HepG2 (cell line): ENCODE results near the gene RPS8. TPM values are rescaled to one million over a fixed set of nuclear protein-coding genes. Genes with fewer than 3 reads are reported as not detected.
A peak's percentile ranks its signal among the peaks of the same experiment; 100 is the strongest.

Experiments
- AFF4 ChIP-seq: sonication (generic); formaldehyde crosslinking; IDR thresholded peaks from 2 replicates; pipeline ENCODE4 v1.4.0; 2020; ENCODE audit warnings: missing genetic modification reagents
- ARHGAP35 ChIP-seq: sonication (generic); formaldehyde crosslinking; IDR thresholded peaks from 2 replicates; pipeline ENCODE4 v1.9.0; 2022; ENCODE audit warnings: mild to moderate bottlenecking, inconsistent platforms, moderate library complexity, missing genetic modification reagents, borderline replicate concordance
- ATM ChIP-seq: fragments of 450-650 bp; IDR thresholded peaks from 2 replicates; pipeline ENCODE4 v1.7.1; 2017; ENCODE audit warnings: mild to moderate bottlenecking, borderline replicate concordance
- CEBPB ChIP-seq: IDR thresholded peaks from 2 replicates; pipeline ENCODE4 v1.6.1; 2011; ENCODE audit warnings: low read depth, low read length, improper control_type of control experiment, borderline replicate concordance
- DNMT1 ChIP-seq: sonication (generic); formaldehyde crosslinking; IDR thresholded peaks from 2 replicates; pipeline ENCODE4 v1.5.1; 2020; ENCODE audit warnings: mild to moderate bottlenecking, missing genetic modification reagents
- ELF3 ChIP-seq: IDR thresholded peaks from 2 replicates; pipeline ENCODE4 v1.6.1; 2016; ENCODE audit warnings: missing genetic modification reagents, missing compliant biosample characterization
- ETV5 ChIP-seq: IDR thresholded peaks from 2 replicates; pipeline ENCODE4 v1.6.1; 2018; ENCODE audit warnings: missing biosample characterization, missing genetic modification reagents, inconsistent platforms, borderline replicate concordance
- HMGA1 ChIP-seq: sonication (generic); formaldehyde crosslinking; conservative IDR thresholded peaks from 2 replicates; pipeline ENCODE4 v1.4.0; 2020; ENCODE audit warnings: missing genetic modification reagents
- NFKBIZ ChIP-seq: IDR thresholded peaks from 2 replicates; pipeline ENCODE4 v1.6.1; 2018; ENCODE audit warnings: missing genetic modification reagents, missing compliant biosample characterization
- PTBP1 ChIP-seq: fragments of 200-400 bp; formaldehyde crosslinking; IDR thresholded peaks from 2 replicates; pipeline ENCODE4 v1.6.1; 2018; ENCODE audit warnings: low read length, low read depth; ENCODE audit not compliant: poor library complexity, severe bottlenecking
- SNAPC2 ChIP-seq: sonication (generic); formaldehyde crosslinking; IDR thresholded peaks from 2 replicates; pipeline ENCODE4 v1.8.1; 2022; ENCODE audit warnings: mild to moderate bottlenecking, missing genetic modification reagents
- ZFX ChIP-seq: sonication (generic); formaldehyde crosslinking; IDR thresholded peaks from 2 replicates; pipeline ENCODE4 v1.4.0; 2020; ENCODE audit warnings: mild to moderate bottlenecking, low read depth, missing genetic modification reagents, moderate library complexity
- ZKSCAN5 ChIP-seq: sonication (generic); formaldehyde crosslinking; IDR thresholded peaks from 2 replicates; pipeline ENCODE4 v1.5.1; 2020; ENCODE audit warnings: mild to moderate bottlenecking, missing genetic modification reagents
- ZMAT3 ChIP-seq: sonication (generic); formaldehyde crosslinking; conservative IDR thresholded peaks from 2 replicates; pipeline ENCODE4 v1.7.0; 2021; ENCODE audit warnings: missing genetic modification reagents
- ZNF674 ChIP-seq: sonication (generic); formaldehyde crosslinking; IDR thresholded peaks from 2 replicates; pipeline ENCODE4 v1.5.0; 2020; ENCODE audit warnings: low read depth, mild to moderate bottlenecking, missing genetic modification reagents
- ZNF775 ChIP-seq: sonication (generic); formaldehyde crosslinking; IDR thresholded peaks from 2 replicates; pipeline ENCODE4 v1.4.0; 2020; ENCODE audit warnings: missing genetic modification reagents, mild to moderate bottlenecking, moderate library complexity, borderline replicate concordance
- ZNF792 ChIP-seq: IDR thresholded peaks from 2 replicates; pipeline ENCODE4 v1.6.1; 2016
- ZSCAN31 ChIP-seq: sonication (generic); formaldehyde crosslinking; IDR thresholded peaks from 2 replicates; pipeline ENCODE4 v1.5.0; 2020; ENCODE audit warnings: low read depth, mild to moderate bottlenecking, missing genetic modification reagents
- polyA plus RNA-seq, 8 experiments: library from polyadenylated mRNA; depleted of rRNA in 3 of 8; stranded (reverse) in 7 of 8; unstranded in 1 of 8; fragments of >200 nt; fragmentation: Illumina TruSeq in 4 of 8; extraction: Trizol in 4 of 8; gene quantifications; 2 replicates each; pipeline versions ENCODE4 v1.2.1 to v1.2.3, GENCODE V29; 2011 to 2016; ENCODE audit warnings: low read depth in 4 of 8, missing spikeins in 1 of 8, mixed read lengths in 1 of 8; ENCODE audit not compliant: insufficient read depth in 1 of 8
- total RNA-seq, 5 experiments: library from RNA; depleted of rRNA; stranded (reverse); fragments of >200 nt; fragmentation: Illumina TruSeq; extraction: Trizol; gene quantifications; 2 replicates each; pipeline ENCODE4 v1.2.3, GENCODE V29; 2016; ENCODE audit warnings: low read depth in 1 of 5
- TF ChIP-seq, protein P1 (sequence below): sonication (generic); formaldehyde crosslinking; IDR thresholded peaks from 2 replicates; pipeline ENCODE4 v1.4.0; 2020; ENCODE audit warnings: missing genetic modification reagents
- TF ChIP-seq, protein P2 (sequence below): IDR thresholded peaks from 2 replicates; pipeline ENCODE4 v1.6.1; 2016; ENCODE audit warnings: low read depth, control low read depth
- TF ChIP-seq, protein P3 (sequence below): sonication (generic); formaldehyde crosslinking; IDR thresholded peaks from 2 replicates; pipeline ENCODE4 v1.8.0; 2022; ENCODE audit warnings: mild to moderate bottlenecking, missing genetic modification reagents, borderline replicate concordance

The RPS8 gene
- total and polyA plus RNA-seq, 2 of the 13 experiments (the other 11 are each of a cell fraction or from before 2014, with no cell fraction given) = 2,628 to 2,822 TPM

GRCh38 chr1:44775078-44775929 lies at the start of gene RPS8 (continued):
- TF ChIP-seq ZSCAN31 (CRISPR knock-in tag) (peak; percentile 50), PTBP1 (peak; percentile 66), ZFX (CRISPR knock-in tag) (peak; percentile 95), ZNF674 (CRISPR knock-in tag) (no peak), ARHGAP35 (CRISPR knock-in tag) (no peak; the same call in none of the 2 replicates), NFKBIZ (CRISPR knock-in tag) (peak; percentile 50; the same call in 1 of the 2 replicates), ATM (no peak), HMGA1 (CRISPR knock-in tag) (no peak), ZNF775 (peak; percentile 31; the same call in 1 of the 2 replicates), DNMT1 (CRISPR knock-in tag) (no peak), ETV5 (peak; percentile 44), ZKSCAN5 (CRISPR knock-in tag) (no peak; the same call in 1 of the 2 replicates), AFF4 (no peak), SNAPC2 (peak; percentile 70; the same call in 1 of the 2 replicates), CEBPB (no peak), ELF3 (peak; percentile 54; the same call in 1 of the 2 replicates), ZNF792 (CRISPR knock-in tag) (no peak; the same call in 1 of the 2 replicates), ZMAT3 (CRISPR knock-in tag) (peak; percentile 81; the same call in 1 of the 2 replicates)
- TF ChIP-seq, protein P1, sequence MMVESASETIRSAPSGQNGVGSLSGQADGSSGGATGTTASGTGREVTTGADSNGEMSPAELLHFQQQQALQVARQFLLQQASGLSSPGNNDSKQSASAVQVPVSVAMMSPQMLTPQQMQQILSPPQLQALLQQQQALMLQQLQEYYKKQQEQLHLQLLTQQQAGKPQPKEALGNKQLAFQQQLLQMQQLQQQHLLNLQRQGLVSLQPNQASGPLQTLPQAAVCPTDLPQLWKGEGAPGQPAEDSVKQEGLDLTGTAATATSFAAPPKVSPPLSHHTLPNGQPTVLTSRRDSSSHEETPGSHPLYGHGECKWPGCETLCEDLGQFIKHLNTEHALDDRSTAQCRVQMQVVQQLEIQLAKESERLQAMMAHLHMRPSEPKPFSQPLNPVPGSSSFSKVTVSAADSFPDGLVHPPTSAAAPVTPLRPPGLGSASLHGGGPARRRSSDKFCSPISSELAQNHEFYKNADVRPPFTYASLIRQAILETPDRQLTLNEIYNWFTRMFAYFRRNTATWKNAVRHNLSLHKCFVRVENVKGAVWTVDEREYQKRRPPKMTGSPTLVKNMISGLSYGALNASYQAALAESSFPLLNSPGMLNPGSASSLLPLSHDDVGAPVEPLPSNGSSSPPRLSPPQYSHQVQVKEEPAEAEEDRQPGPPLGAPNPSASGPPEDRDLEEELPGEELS (CRISPR knock-in tag) = peak; percentile 49; the same call in 1 of the 2 replicates
- TF ChIP-seq, protein P2, sequence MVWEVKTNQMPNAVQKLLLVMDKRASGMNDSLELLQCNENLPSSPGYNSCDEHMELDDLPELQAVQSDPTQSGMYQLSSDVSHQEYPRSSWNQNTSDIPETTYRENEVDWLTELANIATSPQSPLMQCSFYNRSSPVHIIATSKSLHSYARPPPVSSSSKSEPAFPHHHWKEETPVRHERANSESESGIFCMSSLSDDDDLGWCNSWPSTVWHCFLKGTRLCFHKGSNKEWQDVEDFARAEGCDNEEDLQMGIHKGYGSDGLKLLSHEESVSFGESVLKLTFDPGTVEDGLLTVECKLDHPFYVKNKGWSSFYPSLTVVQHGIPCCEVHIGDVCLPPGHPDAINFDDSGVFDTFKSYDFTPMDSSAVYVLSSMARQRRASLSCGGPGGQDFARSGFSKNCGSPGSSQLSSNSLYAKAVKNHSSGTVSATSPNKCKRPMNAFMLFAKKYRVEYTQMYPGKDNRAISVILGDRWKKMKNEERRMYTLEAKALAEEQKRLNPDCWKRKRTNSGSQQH (CRISPR knock-in tag) = peak; percentile 87; the same call in 1 of the 2 replicates
- TF ChIP-seq, protein P3, sequence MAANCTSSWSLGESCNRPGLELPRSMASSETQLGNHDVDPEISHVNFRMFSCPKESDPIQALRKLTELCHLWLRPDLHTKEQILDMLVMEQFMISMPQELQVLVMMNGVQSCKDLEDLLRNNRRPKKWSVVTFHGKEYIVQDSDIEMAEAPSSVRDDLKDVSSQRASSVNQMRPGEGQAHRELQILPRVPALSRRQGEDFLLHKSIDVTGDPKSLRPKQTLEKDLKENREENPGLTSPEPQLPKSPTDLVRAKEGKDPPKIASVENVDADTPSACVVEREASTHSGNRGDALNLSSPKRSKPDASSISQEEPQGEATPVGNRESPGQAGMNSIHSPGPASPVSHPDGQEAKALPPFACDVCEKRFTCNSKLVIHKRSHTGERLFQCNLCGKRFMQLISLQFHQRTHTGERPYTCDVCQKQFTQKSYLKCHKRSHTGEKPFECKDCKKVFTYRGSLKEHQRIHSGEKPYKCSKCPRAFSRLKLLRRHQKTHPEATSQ (CRISPR knock-in tag) = no peak
